Measurements from ENCODE around the gene ITPR1. TPM values are rescaled to one million over a fixed set of nuclear protein-coding genes. Genes with fewer than 3 reads are reported as not detected.

ITPR1 gene
- total and polyA plus RNA-seq, 10 of the 15 experiments (the other 5 are each of a cell fraction or from before 2014, with no cell fraction given): 12.2 to 239 (median 28.4) TPM

GRCh38 chr3:4514321-4514720, 21.2 kb downstream of the ITPR1 start:
- in situ Hi-C loops (cut with MboI): no loop called here
- ATAC-seq (no peak), DNase-seq (ENCODE audit: low read depth, low spot score) (no peak), FAIRE-seq (no peak)
- 96% methylated on average over 5 of the region's 5 CpGs for WGBS (ENCODE audit: insufficient coverage, insufficient replicate concordance, low lambda C conversion rate, missing lambda C conversion rate)
- peaks cover 6% of the 10 kb centered on the region; the same call in 1 of the 2 replicates for H4K20me1 ChIP-seq (ENCODE audit: control insufficient read depth, insufficient read depth)
- no peaks in the 10 kb centered on the region for H3K27me3 ChIP-seq (replicated peaks in 1 of 2; ENCODE audit: control insufficient read depth in 2 of 2, insufficient read depth in 2 of 2, low read length in 1 of 2)
- no TSS peak for BruUV-seq (replicated peaks)
- H3K4me3 ChIP-seq: no peak overlapping the region
- H3K9me3 ChIP-seq (replicated peaks; ENCODE audit: control insufficient read depth, insufficient read depth, low read length): no peaks in the 10 kb centered on the region
- peaks cover 9 to 17% of the 10 kb centered on the region in 2 experiments for H3K36me3 ChIP-seq (ENCODE audit: control insufficient read depth in 2 of 2, insufficient read depth in 2 of 2, low read length in 1 of 2)
- no peak overlapping the region for H3K27ac ChIP-seq (ENCODE audit: control insufficient read depth, insufficient read depth)
- H2AFZ ChIP-seq (ENCODE audit: control insufficient read depth, low read depth, low read length): no peak overlapping the region
- peaks cover 1% of the 10 kb centered on the region for H3K79me2 ChIP-seq (ENCODE audit: control insufficient read depth, insufficient read depth, low read length)
- SMC1A ChIA-PET (ENCODE audit: uncharacterized antibody, unreplicated experiment): interaction anchor here (1.0 to 1.5 kb wide), 3 partner anchors 13 to 163 kb away, joined by 3 read pairs; partner anchors contain the start of gene SUMF1
- H3K4me1 ChIP-seq (ENCODE audit: control insufficient read depth, insufficient read depth, low read length): peaks cover 8% of the 10 kb centered on the region
- no peak overlapping the region for H3K9ac ChIP-seq (ENCODE audit: control insufficient read depth, insufficient read depth, low read length)
- CTCF ChIA-PET: interaction anchor here (0.7 kb wide), 1 partner anchor 71 kb away, joined by 3 read pairs; no protein-coding TSS in a partner anchor
- RAD21 ChIA-PET (ENCODE audit: unreplicated experiment): no interaction called here
- POLR2A ChIA-PET: no interaction called here
- intact Hi-C loops (cut with micrococcal nuclease; ENCODE audit: unreplicated experiment): no loop called here
- H3K4me2 ChIP-seq (ENCODE audit: control insufficient read depth, insufficient read depth): no peak overlapping the region
- TF ChIP-seq IRF4 (IDR thresholded peaks at IDR 0.05; ENCODE audit: low read depth, low read length): no peak
- TF ChIP-seq ZBED1 (IDR thresholded peaks at IDR 0.05; ENCODE audit: borderline replicate concordance): no peak
- TF ChIP-seq SP1 (IDR thresholded peaks at IDR 0.05; ENCODE audit: low read depth, low read length): no peak
- no peak for TF ChIP-seq NBN (IDR thresholded peaks at IDR 0.05)
- TF ChIP-seq CEBPZ (IDR thresholded peaks at IDR 0.05; ENCODE audit: low read depth, low read length): no peak
- no peak for TF ChIP-seq IKZF2 (IDR thresholded peaks at IDR 0.05)
- TF ChIP-seq RAD21 (IDR thresholded peaks at IDR 0.05; ENCODE audit: insufficient read depth, low read depth, low read length): no peak
- TF ChIP-seq, protein P1, sequence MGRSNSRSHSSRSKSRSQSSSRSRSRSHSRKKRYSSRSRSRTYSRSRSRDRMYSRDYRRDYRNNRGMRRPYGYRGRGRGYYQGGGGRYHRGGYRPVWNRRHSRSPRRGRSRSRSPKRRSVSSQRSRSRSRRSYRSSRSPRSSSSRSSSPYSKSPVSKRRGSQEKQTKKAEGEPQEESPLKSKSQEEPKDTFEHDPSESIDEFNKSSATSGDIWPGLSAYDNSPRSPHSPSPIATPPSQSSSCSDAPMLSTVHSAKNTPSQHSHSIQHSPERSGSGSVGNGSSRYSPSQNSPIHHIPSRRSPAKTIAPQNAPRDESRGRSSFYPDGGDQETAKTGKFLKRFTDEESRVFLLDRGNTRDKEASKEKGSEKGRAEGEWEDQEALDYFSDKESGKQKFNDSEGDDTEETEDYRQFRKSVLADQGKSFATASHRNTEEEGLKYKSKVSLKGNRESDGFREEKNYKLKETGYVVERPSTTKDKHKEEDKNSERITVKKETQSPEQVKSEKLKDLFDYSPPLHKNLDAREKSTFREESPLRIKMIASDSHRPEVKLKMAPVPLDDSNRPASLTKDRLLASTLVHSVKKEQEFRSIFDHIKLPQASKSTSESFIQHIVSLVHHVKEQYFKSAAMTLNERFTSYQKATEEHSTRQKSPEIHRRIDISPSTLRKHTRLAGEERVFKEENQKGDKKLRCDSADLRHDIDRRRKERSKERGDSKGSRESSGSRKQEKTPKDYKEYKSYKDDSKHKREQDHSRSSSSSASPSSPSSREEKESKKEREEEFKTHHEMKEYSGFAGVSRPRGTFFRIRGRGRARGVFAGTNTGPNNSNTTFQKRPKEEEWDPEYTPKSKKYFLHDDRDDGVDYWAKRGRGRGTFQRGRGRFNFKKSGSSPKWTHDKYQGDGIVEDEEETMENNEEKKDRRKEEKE (IDR thresholded peaks at IDR 0.05): no peak
- no peak for TF ChIP-seq HDAC6 (IDR thresholded peaks at IDR 0.05; ENCODE audit: unreplicated experiment)
- TF ChIP-seq MEF2A (IDR thresholded peaks at IDR 0.05; ENCODE audit: insufficient read depth, low read depth, low read length): no peak
- TF ChIP-seq MXI1 (IDR thresholded peaks at IDR 0.05; ENCODE audit: low read depth, low read length): no peak
- TF ChIP-seq ZBTB40 (IDR thresholded peaks at IDR 0.05; ENCODE audit: borderline replicate concordance): no peak
- no peak for TF ChIP-seq POLR2A (IDR thresholded peaks at IDR 0.05; ENCODE audit: low read depth, low read length)
- TF ChIP-seq, protein P2, sequence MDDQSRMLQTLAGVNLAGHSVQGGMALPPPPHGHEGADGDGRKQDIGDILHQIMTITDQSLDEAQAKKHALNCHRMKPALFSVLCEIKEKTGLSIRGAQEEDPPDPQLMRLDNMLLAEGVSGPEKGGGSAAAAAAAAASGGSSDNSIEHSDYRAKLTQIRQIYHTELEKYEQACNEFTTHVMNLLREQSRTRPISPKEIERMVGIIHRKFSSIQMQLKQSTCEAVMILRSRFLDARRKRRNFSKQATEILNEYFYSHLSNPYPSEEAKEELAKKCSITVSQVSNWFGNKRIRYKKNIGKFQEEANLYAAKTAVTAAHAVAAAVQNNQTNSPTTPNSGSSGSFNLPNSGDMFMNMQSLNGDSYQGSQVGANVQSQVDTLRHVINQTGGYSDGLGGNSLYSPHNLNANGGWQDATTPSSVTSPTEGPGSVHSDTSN (IDR thresholded peaks at IDR 0.05; ENCODE audit: insufficient replicate concordance, low read depth, low read length): no peak

Measured in GM12878 (cell line).